Psoas muscle (tissue), 8 donors: ENCODE results near the gene DOCK1. TPM values are rescaled to one million over a fixed set of nuclear protein-coding genes. Genes with fewer than 3 reads are reported as not detected.
"Not testable (repeated sequence)": the region's sequence is repeated elsewhere in the genome, so short reads cannot be mapped to it uniquely, and the experiment has no call there.

Experiments
- ATAC-seq, 4 donors: fragments of 200-7000 bp; cut with Tn5 transposase; one replicate each; pipeline ENCODE4 v1.9.1; 2020; ENCODE audit warnings: moderate library complexity in 3 of 4, mild to moderate bottlenecking in 2 of 4
- DNase-seq, 2 donors: peaks; one replicate each; pipeline ENCODE4 v3.0.0-alpha.2; 2020
- H3K27ac ChIP-seq: fragments of 200-600 bp; one replicate; pipeline ENCODE4 v1.8.0; 2022
- H3K27me3 ChIP-seq, 3 donors: fragments of 200-600 bp in 1 of 3; one replicate each; pipeline versions ENCODE4 v1.6.1 to v1.8.0; 2013 to 2022; ENCODE audit warnings: low read length in 2 of 3, mild to moderate bottlenecking in 2 of 3, moderate library complexity in 1 of 3; ENCODE audit not compliant: insufficient read depth in 3 of 3
- H3K36me3 ChIP-seq, 2 donors: fragments of 200-600 bp in 1 of 2; one replicate each; pipeline versions ENCODE4 v1.6.1 to v1.8.0; 2013 to 2022; ENCODE audit warnings: low read depth in 1 of 2, mild to moderate bottlenecking in 1 of 2, moderate library complexity in 1 of 2; ENCODE audit not compliant: insufficient read depth in 1 of 2
- H3K4me1 ChIP-seq: fragments of 200-600 bp; one replicate; pipeline ENCODE4 v1.8.0; 2022
- H3K4me3 ChIP-seq: fragments of 200-600 bp; one replicate; pipeline ENCODE4 v1.8.0; 2022; ENCODE audit warnings: mild to moderate bottlenecking
- H3K9me3 ChIP-seq: fragments of 200-600 bp; one replicate; pipeline ENCODE4 v1.8.0; 2022
- WGBS, 3 donors: extraction: QIAGEN DNeasy Blood & Tissue Kit; methylation state at CpG; one replicate each; pipeline versions ENCODE4 v1.1.6 to v1.1.7; 2013; 5-methylcytosine and 5-hydroxymethylcytosine counted together
- intact Hi-C, 2 donors: fragments of 100-400 bp; cut with DNase I; formaldehyde crosslinking; loops; one replicate each; pipeline versions ENCODE4 v1.11.0 to v1.14.2; 2022
- polyA plus RNA-seq, 3 donors: library from polyadenylated mRNA; stranded (reverse); fragments of 200-250 nt; gene quantifications; one replicate each; pipeline ENCODE4 v1.2.3, GENCODE V29; 2013
- total RNA-seq, 4 donors: library from RNA; stranded (reverse); fragmentation: NEBNext Ultra II Directional in 2 of 4; extraction: Animal tissue kit (Norgen Biotek cat#: 25700) in 2 of 4; gene quantifications; one replicate each; pipeline versions ENCODE4 v1.2.1 to v1.2.4, GENCODE V29; 2021 to 2023
- TF ChIP-seq, protein P1 (sequence below): fragments of 200-600 bp; IDR thresholded peaks from one replicate; pipeline ENCODE4 v1.8.0; 2022; ENCODE audit warnings: antibody characterized with exemption
- donor health status: healthy with polysubstance abuse.
- donor health status: DM: no; HTN: no; CAD: no; lungs with moderate emphysema.
- donor health status: Bipolar disorder and iron deficiency.
- donor health status: healthy.
- donor health status: DM: yes; HTN: yes; CAD: no.
- donor health status: DM: no; HTN: no; CAD: no.
- donor health status: DM: no; HTN: no; CAD: no.
- donor health status: DM: yes; HTN: yes; CAD: no.

Gene DOCK1
- total and polyA plus RNA-seq, 7 donors = 2.1 to 11.3 (median 5.4) TPM

DNA sequence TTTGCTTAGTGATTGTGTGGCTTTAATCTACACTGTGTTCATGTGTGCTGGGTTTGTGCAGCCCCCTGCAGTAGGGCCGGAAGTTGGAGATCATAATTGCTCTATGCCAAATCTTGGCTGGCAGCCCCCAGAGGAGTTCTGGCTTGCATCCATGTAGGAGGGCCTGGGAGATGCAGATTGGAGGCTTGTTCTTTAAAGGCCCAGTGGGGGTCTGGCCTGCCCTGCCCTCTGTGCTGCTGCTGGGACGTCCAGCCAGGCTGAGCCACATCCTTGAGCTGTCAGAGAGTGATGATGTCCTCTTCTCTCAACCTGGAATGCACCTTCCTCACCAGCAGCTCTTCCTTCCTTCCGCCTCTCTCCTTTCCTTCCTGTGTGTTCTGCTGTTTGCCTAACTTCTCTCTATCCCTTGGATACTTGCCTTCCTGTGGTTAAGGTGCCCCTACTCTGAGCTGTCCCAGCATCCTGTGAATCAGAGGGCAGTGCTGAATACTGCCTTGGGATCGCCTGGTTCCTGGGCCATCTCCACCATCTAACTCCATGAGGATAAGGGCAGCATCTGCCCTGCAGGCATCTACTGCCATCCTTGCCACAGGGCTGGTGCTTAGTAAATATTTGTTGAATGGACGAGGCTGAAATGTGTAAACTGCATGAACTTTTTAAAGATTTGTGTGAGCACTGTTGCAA is 30.2 kb downstream of the DOCK1 start:
- no peaks in the 10 kb centered on the region for H3K4me1 ChIP-seq
- ATAC-seq = no peak
- no peaks in the 10 kb centered on the region for H3K27me3 ChIP-seq
- H3K9me3 ChIP-seq = no peaks in the 10 kb centered on the region
- no peak overlapping the region for H3K27ac ChIP-seq
- intact Hi-C loops = no loop called here
- TF ChIP-seq, protein P1, sequence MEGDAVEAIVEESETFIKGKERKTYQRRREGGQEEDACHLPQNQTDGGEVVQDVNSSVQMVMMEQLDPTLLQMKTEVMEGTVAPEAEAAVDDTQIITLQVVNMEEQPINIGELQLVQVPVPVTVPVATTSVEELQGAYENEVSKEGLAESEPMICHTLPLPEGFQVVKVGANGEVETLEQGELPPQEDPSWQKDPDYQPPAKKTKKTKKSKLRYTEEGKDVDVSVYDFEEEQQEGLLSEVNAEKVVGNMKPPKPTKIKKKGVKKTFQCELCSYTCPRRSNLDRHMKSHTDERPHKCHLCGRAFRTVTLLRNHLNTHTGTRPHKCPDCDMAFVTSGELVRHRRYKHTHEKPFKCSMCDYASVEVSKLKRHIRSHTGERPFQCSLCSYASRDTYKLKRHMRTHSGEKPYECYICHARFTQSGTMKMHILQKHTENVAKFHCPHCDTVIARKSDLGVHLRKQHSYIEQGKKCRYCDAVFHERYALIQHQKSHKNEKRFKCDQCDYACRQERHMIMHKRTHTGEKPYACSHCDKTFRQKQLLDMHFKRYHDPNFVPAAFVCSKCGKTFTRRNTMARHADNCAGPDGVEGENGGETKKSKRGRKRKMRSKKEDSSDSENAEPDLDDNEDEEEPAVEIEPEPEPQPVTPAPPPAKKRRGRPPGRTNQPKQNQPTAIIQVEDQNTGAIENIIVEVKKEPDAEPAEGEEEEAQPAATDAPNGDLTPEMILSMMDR = no peak
- no peak for DNase-seq
- 57 to 61% (median 60%) methylated on average over 5 of the region's 5 CpGs for WGBS, 3 donors
- H3K36me3 ChIP-seq = no peaks in the 10 kb centered on the region
- no peak overlapping the region for H3K4me3 ChIP-seq

DNA sequence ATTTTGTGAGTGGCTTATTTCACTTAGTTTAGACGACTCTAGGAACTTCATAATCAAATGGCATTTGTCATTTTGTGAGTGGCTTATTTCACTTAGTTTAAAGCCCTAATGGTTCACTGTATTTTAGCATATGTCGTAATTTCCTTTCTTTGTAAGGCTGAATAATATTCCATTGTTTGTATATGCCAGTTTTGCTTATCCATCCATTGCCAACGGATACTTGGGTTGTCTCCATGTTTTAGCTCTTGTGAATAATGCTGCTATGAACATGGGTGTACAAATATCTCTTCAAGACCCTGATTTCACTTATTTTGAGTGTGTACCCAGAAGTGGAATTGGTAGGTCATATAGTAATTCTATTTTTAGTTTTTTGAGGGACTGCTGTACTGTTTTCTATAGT is 31.8 kb downstream of the DOCK1 start:
- H3K4me3 ChIP-seq = no peak overlapping the region
- no peaks in the 10 kb centered on the region for H3K9me3 ChIP-seq
- intact Hi-C loops = no loop called here
- no peaks in the 10 kb centered on the region for H3K27me3 ChIP-seq
- H3K4me1 ChIP-seq = no peaks in the 10 kb centered on the region
- H3K27ac ChIP-seq = no peak overlapping the region
- no peaks in the 10 kb centered on the region for H3K36me3 ChIP-seq
- DNase-seq (no peak), ATAC-seq (no peak)
- TF ChIP-seq, protein P1 = no peak
- 83 to 84% (median 84%) methylated on average over 3 of the region's 3 CpGs for WGBS, 3 donors

DNA sequence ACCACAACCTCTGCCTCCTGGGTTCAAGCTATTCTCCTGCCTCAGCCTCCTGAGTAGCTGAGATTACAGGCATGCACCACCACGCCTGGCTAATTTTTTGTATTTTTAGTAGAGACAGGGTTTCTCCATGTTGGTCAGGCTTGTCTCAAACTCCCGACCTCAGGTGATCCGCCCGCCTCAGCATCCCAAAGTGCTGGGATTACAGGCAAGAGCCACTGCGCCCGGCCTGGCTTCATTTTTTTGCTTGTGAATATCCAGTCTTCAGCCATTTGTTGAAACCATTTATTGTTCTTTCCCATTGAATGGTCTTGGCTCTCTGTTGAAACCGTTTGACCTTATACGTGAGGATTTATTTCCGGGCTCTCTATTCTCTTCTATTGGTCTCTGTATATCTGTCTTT is 32.9 kb downstream of the DOCK1 start:
- H3K4me3 ChIP-seq, H3K9me3 ChIP-seq, ATAC-seq, H3K4me1 ChIP-seq, H3K36me3 ChIP-seq, intact Hi-C loops, H3K27me3 ChIP-seq, DNase-seq, H3K27ac ChIP-seq: not testable (repeated sequence)
- WGBS, 3 donors = 96 to 97% (median 96%) methylated on average over 9 of the region's 9 CpGs

DNA sequence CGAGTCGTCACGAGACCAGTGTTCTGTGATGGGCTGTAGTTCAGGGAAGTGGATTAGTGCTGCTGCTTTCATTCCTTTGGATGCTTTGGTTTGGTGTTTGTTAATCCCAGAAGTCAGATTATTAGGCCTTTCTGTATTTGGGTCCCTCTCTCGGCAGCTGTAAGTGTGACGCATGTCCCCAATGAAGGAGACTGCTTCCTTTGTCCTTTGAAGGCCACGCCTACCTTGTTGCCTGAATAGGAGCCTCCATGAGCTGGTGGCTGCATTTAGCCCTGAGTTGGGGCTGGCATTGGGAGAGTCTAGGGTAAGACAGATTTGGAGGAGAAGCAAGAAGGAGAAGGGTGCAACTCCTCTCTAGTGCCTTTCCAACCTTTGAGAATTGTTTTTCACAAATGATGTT is 34.5 kb downstream of the DOCK1 start:
- WGBS, 3 donors = 86 to 97% (median 87%) methylated on average over 6 of the region's 6 CpGs
- DNase-seq = no peak
- intact Hi-C loops = no loop called here
- Histone ChIP-seq H3K4me1 (no peaks in the 10 kb centered on the region), H3K36me3 (no peaks in the 10 kb centered on the region), H3K4me3 (no peak overlapping the region), H3K9me3 (no peaks in the 10 kb centered on the region), H3K27me3 (no peaks in the 10 kb centered on the region), H3K27ac (no peak overlapping the region)
- TF ChIP-seq, protein P1 = no peak
- ATAC-seq = no peak

DNA sequence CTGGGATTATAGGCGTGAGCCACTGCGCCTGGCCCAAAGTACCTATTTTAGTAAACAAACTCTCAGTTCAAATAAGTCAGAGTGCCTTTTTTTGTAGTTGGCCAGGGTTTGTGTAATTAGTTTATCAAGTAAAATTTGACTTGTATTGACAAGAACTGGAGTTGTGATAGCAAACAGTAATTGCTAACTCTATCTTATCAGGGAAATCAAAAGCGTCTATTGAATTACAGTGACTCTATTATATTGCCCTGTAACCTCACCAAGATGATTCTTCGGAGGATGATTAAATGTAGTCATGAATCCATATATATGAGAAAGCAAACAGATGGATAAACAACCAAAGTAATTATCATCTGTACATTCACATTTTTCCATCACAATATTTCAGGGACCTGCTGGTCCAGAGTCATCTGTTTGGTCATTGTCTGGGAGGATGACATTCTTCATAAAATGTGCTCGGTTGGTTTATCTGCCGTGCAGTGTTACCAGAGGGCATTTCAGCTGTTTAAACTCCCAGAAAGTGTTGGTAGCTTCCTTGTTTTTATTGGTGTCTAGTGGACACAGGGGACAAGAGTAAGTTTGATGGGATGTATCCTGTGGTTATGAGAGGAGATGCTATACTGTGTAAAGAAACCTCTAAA is 35.6 kb downstream of the DOCK1 start:
- Histone ChIP-seq H3K9me3 (no peaks in the 10 kb centered on the region), H3K36me3 (no peaks in the 10 kb centered on the region), H3K27me3 (no peaks in the 10 kb centered on the region), H3K4me1 (no peaks in the 10 kb centered on the region), H3K27ac (no peak overlapping the region), H3K4me3 (no peak overlapping the region)
- ATAC-seq (no peak), DNase-seq (no peak)
- intact Hi-C loops = no loop called here
- WGBS, 3 donors = 84 to 92% (median 90%) methylated on average over 6 of the region's 6 CpGs
- TF ChIP-seq, protein P1 = no peak
